Jurkat, Clone E6-1 (cell line): ENCODE results near the gene WDR70.

Experiments used
- DNase-seq: peaks from one replicate; pipeline ENCODE4 v3.0.0-alpha.2; 2011; ENCODE audit warnings: low read depth, low spot score
- H3K4me3 ChIP-seq: 2 replicates; pipeline ENCODE4 v1.5.1; 2011; ENCODE audit warnings: mild to moderate bottlenecking, low read length, control low read depth, moderate library complexity

WDR70 gene

GRCh38 chr5:37701868-37702267, 322.8 kb downstream of the WDR70 start:
- no peak overlapping the region for H3K4me3 ChIP-seq

GRCh38 chr5:37703841-37704241, 324.7 kb downstream of the WDR70 start:
- DNase-seq = no peak
- H3K4me3 ChIP-seq = no peak overlapping the region

More at GRCh38 chr5:37701868-37702267, 322.8 kb downstream of the WDR70 start:
- no peak for DNase-seq

GRCh38 chr5:37704406-37704805, 325.3 kb downstream of the WDR70 start:
- no peak overlapping the region for H3K4me3 ChIP-seq
- DNase-seq = no peak

- no peak overlapping the region for H3K4me3 ChIP-seq
- no peak for DNase-seq
Measured at GRCh38 chr5:37709020-37709419, 329.9 kb downstream of the WDR70 start.

- H3K4me3 ChIP-seq = no peak overlapping the region
- DNase-seq = no peak
Measured at GRCh38 chr5:37710965-37711364, 331.8 kb downstream of the WDR70 start.

- no peak for DNase-seq
- H3K4me3 ChIP-seq = no peak overlapping the region
Measured at GRCh38 chr5:37712750-37713149, 333.6 kb downstream of the WDR70 start.

GRCh38 chr5:37714756-37715155, 335.6 kb downstream of the WDR70 start:
- no peak for DNase-seq
- no peak overlapping the region for H3K4me3 ChIP-seq

- DNase-seq = no peak
- no peak overlapping the region for H3K4me3 ChIP-seq
Measured at GRCh38 chr5:37715361-37715760, 336.2 kb downstream of the WDR70 start.

- no peak for DNase-seq
- no peak overlapping the region for H3K4me3 ChIP-seq
Measured at GRCh38 chr5:37715992-37716391, 336.9 kb downstream of the WDR70 start.

- no peak for DNase-seq
- no peak overlapping the region for H3K4me3 ChIP-seq
Measured at GRCh38 chr5:37716405-37716804, 337.3 kb downstream of the WDR70 start.

- H3K4me3 ChIP-seq = no peak overlapping the region
- no peak for DNase-seq
Measured at GRCh38 chr5:37717276-37717612, 338.1 kb downstream of the WDR70 start.

- DNase-seq = no peak
- no peak overlapping the region for H3K4me3 ChIP-seq
Measured at GRCh38 chr5:37717613-37718431, 338.7 kb downstream of the WDR70 start.

- H3K4me3 ChIP-seq = no peak overlapping the region
- no peak for DNase-seq
Measured at GRCh38 chr5:37720550-37720952, 341.4 kb downstream of the WDR70 start.

GRCh38 chr5:37721447-37721871, 342.3 kb downstream of the WDR70 start:
- DNase-seq = peak; percentile 14
- H3K4me3 ChIP-seq = no peak overlapping the region

- DNase-seq = peak; percentile 96
- no peak overlapping the region for H3K4me3 ChIP-seq
Measured at GRCh38 chr5:37722236-37723161, 343.4 kb downstream of the WDR70 start.

- peak; percentile 8 for DNase-seq
- H3K4me3 ChIP-seq = no peak overlapping the region
Measured at GRCh38 chr5:37723162-37723961, 344.2 kb downstream of the WDR70 start.

- DNase-seq = no peak
- H3K4me3 ChIP-seq = no peak overlapping the region
Measured at GRCh38 chr5:37724395-37725125, 345.4 kb downstream of the WDR70 start.

- DNase-seq = no peak
- H3K4me3 ChIP-seq = no peak overlapping the region
Measured at GRCh38 chr5:37725185-37725584, 346.1 kb downstream of the WDR70 start.

GRCh38 chr5:37727238-37727637, 348.1 kb downstream of the WDR70 start:
- H3K4me3 ChIP-seq = no peak overlapping the region

More at GRCh38 chr5:37727238-37727637, 348.1 kb downstream of the WDR70 start:
- no peak for DNase-seq
